ENCODE data around the gene NDUFS3. TPM values are rescaled to one million over a fixed set of nuclear protein-coding genes. Genes with fewer than 3 reads are reported as not detected.
A peak's percentile ranks its signal among the peaks of the same experiment; 100 is the strongest.

Gene NDUFS3
- total and polyA plus RNA-seq, 2 experiments from 2014 or later, result 108 to 168 TPM

DNA sequence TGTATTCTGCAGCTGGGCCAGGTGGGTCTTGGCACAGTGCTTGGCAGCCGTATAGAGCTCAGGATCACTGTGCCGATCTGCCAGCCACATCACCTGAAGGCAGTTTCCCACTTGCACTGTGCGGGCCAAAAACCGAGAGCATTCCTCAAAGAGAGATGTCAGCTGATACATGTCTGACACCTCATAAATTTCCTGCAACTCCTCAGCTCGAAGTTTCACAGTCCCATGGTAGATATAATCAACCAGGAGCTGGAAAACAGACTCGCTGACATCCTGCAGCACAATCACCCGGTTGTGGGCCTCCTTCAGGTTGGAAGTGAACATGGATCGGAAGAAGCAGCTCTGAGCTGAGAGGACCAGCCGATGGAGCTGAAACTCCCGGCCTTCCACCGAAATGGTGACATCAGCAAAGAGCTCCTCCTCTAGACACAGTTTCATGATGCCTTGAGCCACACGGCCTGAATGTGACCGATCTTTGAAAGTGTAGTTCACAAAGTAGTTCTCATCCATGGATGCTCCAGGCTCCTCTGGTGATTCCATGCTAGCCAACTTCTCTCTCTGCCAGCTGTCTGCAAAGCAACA lies 1.3 kb upstream of the NDUFS3 start:
- DNase-seq (ENCODE audit: low spot score) (no peak), ATAC-seq (no peak)
- Histone ChIP-seq H3K9me2 (ENCODE audit: insufficient read depth) (no peaks in the 10 kb centered on the region), H3K4me1 (ENCODE audit: insufficient read depth) (peaks cover 7% of the 10 kb centered on the region), H3K36me3 (ENCODE audit: insufficient read depth) (peaks cover 21% of the 10 kb centered on the region), H4K20me1 (replicated peaks; ENCODE audit: insufficient read depth) (peaks cover 10% of the 10 kb centered on the region; the same call in 1 of the 2 replicates), H3K27me3 (ENCODE audit: insufficient read depth) (no peaks in the 10 kb centered on the region), H3K4me3 (peak overlapping the region; percentile 84), H3K4me2 (peak overlapping the region; percentile 100), H3F3A (replicated peaks; ENCODE audit: low read depth) (0 out of 2 replicates have a peak, but pooled peaks cover 9% of the 10 kb centered on the region), H3K79me2 (replicated peaks; ENCODE audit: insufficient read depth) (peaks cover 28% of the 10 kb centered on the region), H2AFZ (no peak overlapping the region), H3K27ac (ENCODE audit: low read depth) (0 out of 2 replicates have a peak overlapping the region, but pooled peaks have one; percentile 99)
- Mint-ChIP-seq H3K4me1 (peaks cover 21% of the 10 kb centered on the region), H3K9me3 (peaks cover 3% of the 10 kb centered on the region; the same call in 1 of the 3 replicates), H3K4me3 (peak overlapping the region; percentile 93), H3K36me3 (ENCODE audit: low read depth) (peaks cover 78% of the 10 kb centered on the region), H3K27me3 (ENCODE audit: insufficient read depth, low read depth, poor library complexity) (peaks cover 4% of the 10 kb centered on the region), H3K27ac (0 out of 2 replicates have a peak overlapping the region, but pooled peaks have one; percentile 67)
- no peak for TF ChIP-seq STAT1 (IDR thresholded peaks at IDR 0.05; ENCODE audit: unreplicated experiment)
- no peak for TF ChIP-seq ZNF114 (CRISPR knock-in tag; IDR thresholded peaks at IDR 0.05)
- TF ChIP-seq, protein P1, sequence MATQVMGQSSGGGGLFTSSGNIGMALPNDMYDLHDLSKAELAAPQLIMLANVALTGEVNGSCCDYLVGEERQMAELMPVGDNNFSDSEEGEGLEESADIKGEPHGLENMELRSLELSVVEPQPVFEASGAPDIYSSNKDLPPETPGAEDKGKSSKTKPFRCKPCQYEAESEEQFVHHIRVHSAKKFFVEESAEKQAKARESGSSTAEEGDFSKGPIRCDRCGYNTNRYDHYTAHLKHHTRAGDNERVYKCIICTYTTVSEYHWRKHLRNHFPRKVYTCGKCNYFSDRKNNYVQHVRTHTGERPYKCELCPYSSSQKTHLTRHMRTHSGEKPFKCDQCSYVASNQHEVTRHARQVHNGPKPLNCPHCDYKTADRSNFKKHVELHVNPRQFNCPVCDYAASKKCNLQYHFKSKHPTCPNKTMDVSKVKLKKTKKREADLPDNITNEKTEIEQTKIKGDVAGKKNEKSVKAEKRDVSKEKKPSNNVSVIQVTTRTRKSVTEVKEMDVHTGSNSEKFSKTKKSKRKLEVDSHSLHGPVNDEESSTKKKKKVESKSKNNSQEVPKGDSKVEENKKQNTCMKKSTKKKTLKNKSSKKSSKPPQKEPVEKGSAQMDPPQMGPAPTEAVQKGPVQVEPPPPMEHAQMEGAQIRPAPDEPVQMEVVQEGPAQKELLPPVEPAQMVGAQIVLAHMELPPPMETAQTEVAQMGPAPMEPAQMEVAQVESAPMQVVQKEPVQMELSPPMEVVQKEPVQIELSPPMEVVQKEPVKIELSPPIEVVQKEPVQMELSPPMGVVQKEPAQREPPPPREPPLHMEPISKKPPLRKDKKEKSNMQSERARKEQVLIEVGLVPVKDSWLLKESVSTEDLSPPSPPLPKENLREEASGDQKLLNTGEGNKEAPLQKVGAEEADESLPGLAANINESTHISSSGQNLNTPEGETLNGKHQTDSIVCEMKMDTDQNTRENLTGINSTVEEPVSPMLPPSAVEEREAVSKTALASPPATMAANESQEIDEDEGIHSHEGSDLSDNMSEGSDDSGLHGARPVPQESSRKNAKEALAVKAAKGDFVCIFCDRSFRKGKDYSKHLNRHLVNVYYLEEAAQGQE (IDR thresholded peaks at IDR 0.05; ENCODE audit: unreplicated experiment), result no peak

DNA sequence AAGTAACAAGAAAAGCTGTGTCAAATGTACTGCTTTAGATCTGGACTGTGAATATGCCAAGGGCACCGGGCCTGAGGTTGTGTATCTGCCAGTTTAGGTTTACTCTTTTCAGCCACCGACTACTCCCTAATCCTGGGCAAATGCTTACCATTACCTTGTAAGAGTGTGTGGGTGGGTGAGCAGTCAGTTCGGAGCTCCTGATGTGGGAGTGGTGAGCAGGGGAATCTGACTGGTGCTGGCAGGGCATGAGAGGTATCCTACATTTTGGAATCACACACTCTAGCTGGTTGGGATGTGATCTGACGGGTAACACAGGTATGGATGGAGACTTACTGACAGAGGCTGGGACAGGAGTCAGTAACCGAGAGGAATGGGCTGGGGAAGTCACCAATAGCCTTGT lies 5.0 kb downstream of the NDUFS3 start:
- H3K36me3 ChIP-seq (ENCODE audit: insufficient read depth), result peaks cover 16% of the 10 kb centered on the region
- Mint-ChIP-seq H3K27me3 (ENCODE audit: insufficient read depth, low read depth, poor library complexity) (peaks cover 12% of the 10 kb centered on the region), H3K36me3 (ENCODE audit: low read depth) (peaks cover 60% of the 10 kb centered on the region), H3K4me3 (no peak overlapping the region), H3K9me3 (peaks cover 3% of the 10 kb centered on the region; the same call in 1 of the 3 replicates), H3K4me1 (peaks cover 8% of the 10 kb centered on the region), H3K27ac (peak overlapping the region; percentile 29; the same call in 1 of the 2 replicates)
- no peak overlapping the region for H2AFZ ChIP-seq
- peaks cover 20% of the 10 kb centered on the region for H3K79me2 ChIP-seq (replicated peaks; ENCODE audit: insufficient read depth)
- no peak overlapping the region for H3K4me2 ChIP-seq
- H3K4me3 ChIP-seq, result no peak overlapping the region
- peaks cover 10% of the 10 kb centered on the region; the same call in 1 of the 2 replicates for H4K20me1 ChIP-seq (replicated peaks; ENCODE audit: insufficient read depth)
- H3F3A ChIP-seq (replicated peaks; ENCODE audit: low read depth), result 0 out of 2 replicates have a peak, but pooled peaks cover 3% of the 10 kb centered on the region
- H3K4me1 ChIP-seq (ENCODE audit: insufficient read depth), result no peaks in the 10 kb centered on the region; the same call in 1 of the 2 replicates
- DNase-seq (ENCODE audit: low spot score) (no peak), ATAC-seq (no peak)
- H3K27me3 ChIP-seq (ENCODE audit: insufficient read depth), result peaks cover 2% of the 10 kb centered on the region
- no peak overlapping the region for H3K27ac ChIP-seq (ENCODE audit: low read depth)
- no peaks in the 10 kb centered on the region for H3K9me2 ChIP-seq (ENCODE audit: insufficient read depth)
- TF ChIP-seq, protein P2, sequence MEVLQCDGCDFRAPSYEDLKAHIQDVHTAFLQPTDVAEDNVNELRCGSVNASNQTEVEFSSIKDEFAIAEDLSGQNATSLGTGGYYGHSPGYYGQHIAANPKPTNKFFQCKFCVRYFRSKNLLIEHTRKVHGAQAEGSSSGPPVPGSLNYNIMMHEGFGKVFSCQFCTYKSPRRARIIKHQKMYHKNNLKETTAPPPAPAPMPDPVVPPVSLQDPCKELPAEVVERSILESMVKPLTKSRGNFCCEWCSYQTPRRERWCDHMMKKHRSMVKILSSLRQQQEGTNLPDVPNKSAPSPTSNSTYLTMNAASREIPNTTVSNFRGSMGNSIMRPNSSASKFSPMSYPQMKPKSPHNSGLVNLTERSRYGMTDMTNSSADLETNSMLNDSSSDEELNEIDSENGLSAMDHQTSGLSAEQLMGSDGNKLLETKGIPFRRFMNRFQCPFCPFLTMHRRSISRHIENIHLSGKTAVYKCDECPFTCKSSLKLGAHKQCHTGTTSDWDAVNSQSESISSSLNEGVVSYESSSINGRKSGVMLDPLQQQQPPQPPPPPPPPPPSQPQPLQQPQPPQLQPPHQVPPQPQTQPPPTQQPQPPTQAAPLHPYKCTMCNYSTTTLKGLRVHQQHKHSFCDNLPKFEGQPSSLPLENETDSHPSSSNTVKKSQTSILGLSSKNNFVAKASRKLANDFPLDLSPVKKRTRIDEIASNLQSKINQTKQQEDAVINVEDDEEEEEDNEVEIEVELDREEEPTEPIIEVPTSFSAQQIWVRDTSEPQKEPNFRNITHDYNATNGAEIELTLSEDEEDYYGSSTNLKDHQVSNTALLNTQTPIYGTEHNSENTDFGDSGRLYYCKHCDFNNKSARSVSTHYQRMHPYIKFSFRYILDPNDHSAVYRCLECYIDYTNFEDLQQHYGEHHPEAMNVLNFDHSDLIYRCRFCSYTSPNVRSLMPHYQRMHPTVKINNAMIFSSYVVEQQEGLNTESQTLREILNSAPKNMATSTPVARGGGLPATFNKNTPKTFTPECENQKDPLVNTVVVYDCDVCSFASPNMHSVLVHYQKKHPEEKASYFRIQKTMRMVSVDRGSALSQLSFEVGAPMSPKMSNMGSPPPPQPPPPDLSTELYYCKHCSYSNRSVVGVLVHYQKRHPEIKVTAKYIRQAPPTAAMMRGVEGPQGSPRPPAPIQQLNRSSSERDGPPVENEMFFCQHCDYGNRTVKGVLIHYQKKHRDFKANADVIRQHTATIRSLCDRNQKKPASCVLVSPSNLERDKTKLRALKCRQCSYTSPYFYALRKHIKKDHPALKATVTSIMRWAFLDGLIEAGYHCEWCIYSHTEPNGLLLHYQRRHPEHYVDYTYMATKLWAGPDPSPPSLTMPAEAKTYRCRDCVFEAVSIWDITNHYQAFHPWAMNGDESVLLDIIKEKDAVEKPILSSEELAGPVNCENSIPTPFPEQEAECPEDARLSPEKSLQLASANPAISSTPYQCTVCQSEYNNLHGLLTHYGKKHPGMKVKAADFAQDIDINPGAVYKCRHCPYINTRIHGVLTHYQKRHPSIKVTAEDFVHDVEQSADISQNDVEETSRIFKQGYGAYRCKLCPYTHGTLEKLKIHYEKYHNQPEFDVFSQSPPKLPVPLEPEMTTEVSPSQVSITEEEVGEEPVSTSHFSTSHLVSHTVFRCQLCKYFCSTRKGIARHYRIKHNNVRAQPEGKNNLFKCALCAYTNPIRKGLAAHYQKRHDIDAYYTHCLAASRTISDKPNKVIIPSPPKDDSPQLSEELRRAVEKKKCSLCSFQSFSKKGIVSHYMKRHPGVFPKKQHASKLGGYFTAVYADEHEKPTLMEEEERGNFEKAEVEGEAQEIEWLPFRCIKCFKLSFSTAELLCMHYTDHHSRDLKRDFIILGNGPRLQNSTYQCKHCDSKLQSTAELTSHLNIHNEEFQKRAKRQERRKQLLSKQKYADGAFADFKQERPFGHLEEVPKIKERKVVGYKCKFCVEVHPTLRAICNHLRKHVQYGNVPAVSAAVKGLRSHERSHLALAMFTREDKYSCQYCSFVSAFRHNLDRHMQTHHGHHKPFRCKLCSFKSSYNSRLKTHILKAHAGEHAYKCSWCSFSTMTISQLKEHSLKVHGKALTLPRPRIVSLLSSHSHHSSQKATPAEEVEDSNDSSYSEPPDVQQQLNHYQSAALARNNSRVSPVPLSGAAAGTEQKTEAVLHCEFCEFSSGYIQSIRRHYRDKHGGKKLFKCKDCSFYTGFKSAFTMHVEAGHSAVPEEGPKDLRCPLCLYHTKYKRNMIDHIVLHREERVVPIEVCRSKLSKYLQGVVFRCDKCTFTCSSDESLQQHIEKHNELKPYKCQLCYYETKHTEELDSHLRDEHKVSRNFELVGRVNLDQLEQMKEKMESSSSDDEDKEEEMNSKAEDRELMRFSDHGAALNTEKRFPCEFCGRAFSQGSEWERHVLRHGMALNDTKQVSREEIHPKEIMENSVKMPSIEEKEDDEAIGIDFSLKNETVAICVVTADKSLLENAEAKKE (CRISPR knock-in tag; IDR thresholded peaks at IDR 0.05), result no peak
- no peak for TF ChIP-seq ZNF331 (CRISPR knock-in tag; IDR thresholded peaks at IDR 0.05; ENCODE audit: low read depth)
- TF ChIP-seq, protein P1 (IDR thresholded peaks at IDR 0.05; ENCODE audit: unreplicated experiment), result no peak

All from GM23338 (cell line).